WTC11 (cell line): ENCODE results near the gene TAOK2. TPM values are rescaled to one million over a fixed set of nuclear protein-coding genes. Genes with fewer than 3 reads are reported as not detected.

Experiments
- ATAC-seq: fragments of 200-7000 bp; cut with Tn5 transposase; 2 replicates; pipeline ENCODE4 v1.10.0; 2021; ENCODE audit warnings: mild to moderate bottlenecking, moderate library complexity
- CTCF ChIA-PET: fragments of 300-600 bp; sonication (Branson Sonifier 250); formaldehyde crosslinking; loops from one replicate; lab custom pipeline; 2021; ENCODE audit warnings: antibody characterized with exemption; lab: Charles Lee
- POLR2A ChIA-PET: fragments of 350-600 bp; sonication (Branson Sonifier 250); formaldehyde crosslinking; loops from one replicate; lab custom pipeline; 2021; ENCODE audit warnings: antibody characterized with exemption; lab: Charles Lee
- DNase-seq: peaks from one replicate; pipeline ENCODE4 v3.0.0; 2021; ENCODE audit warnings: low spot score
- H3K27ac Mint-ChIP-seq: 2 replicates; pipeline ENCODE4 v1.8.0; 2021; ENCODE audit warnings: mixed read lengths
- H3K27me3 Mint-ChIP-seq: 2 replicates; pipeline ENCODE4 v1.8.0; 2021; ENCODE audit warnings: low read depth, mild to moderate bottlenecking, moderate library complexity, mixed read lengths
- H3K36me3 Mint-ChIP-seq: 2 replicates; pipeline ENCODE4 v1.8.0; 2021; ENCODE audit warnings: mixed read lengths
- H3K4me1 Mint-ChIP-seq: 2 replicates; pipeline ENCODE4 v1.8.0; 2022; ENCODE audit warnings: mixed read lengths
- H3K4me3 Mint-ChIP-seq: 2 replicates; pipeline ENCODE4 v1.8.0; 2021; ENCODE audit warnings: mild to moderate bottlenecking, moderate library complexity, mixed read lengths
- H3K9me3 Mint-ChIP-seq: 2 replicates; pipeline ENCODE4 v1.8.0; 2021; ENCODE audit warnings: mixed read lengths
- EMX1 ChIP-seq: fragments of 250-450 bp; sonication (Bioruptor Pico); IDR thresholded peaks from 2 replicates; pipeline ENCODE4 v1.8.0; 2021; ENCODE audit warnings: mild to moderate bottlenecking
- FOXP4 ChIP-seq: sonication (generic); formaldehyde crosslinking; IDR thresholded peaks from 2 replicates; pipeline ENCODE4 v1.8.0; 2022; ENCODE audit warnings: mild to moderate bottlenecking, missing genetic modification reagents
- NFE2L1 ChIP-seq: sonication (generic); formaldehyde crosslinking; IDR thresholded peaks from 2 replicates; pipeline ENCODE4 v1.8.1; 2023; ENCODE audit warnings: missing genetic modification reagents
- PRDM15 ChIP-seq: sonication (generic); formaldehyde crosslinking; IDR thresholded peaks from 2 replicates; pipeline ENCODE4 v1.8.0; 2022; ENCODE audit warnings: missing genetic modification reagents
- RELA ChIP-seq: sonication (generic); formaldehyde crosslinking; IDR thresholded peaks from 2 replicates; pipeline ENCODE4 v1.8.1; 2022; ENCODE audit warnings: missing genetic modification reagents, mild to moderate bottlenecking, borderline replicate concordance
- SP1 ChIP-seq: sonication (generic); formaldehyde crosslinking; conservative IDR thresholded peaks from 2 replicates; pipeline ENCODE4 v1.8.1; 2022; ENCODE audit warnings: missing genetic modification reagents
- TCF7 ChIP-seq: sonication (generic); formaldehyde crosslinking; IDR thresholded peaks from 2 replicates; pipeline ENCODE4 v1.8.0; 2022; ENCODE audit warnings: mild to moderate bottlenecking, low read depth, missing genetic modification reagents, moderate library complexity
- USF1 ChIP-seq: sonication (generic); formaldehyde crosslinking; IDR thresholded peaks from 2 replicates; pipeline ENCODE4 v1.8.0; 2022; ENCODE audit warnings: mild to moderate bottlenecking, missing genetic modification reagents
- ZNF263 ChIP-seq: sonication (generic); formaldehyde crosslinking; IDR thresholded peaks from 2 replicates; pipeline ENCODE4 v1.8.1; 2022; ENCODE audit warnings: low read depth, mild to moderate bottlenecking, moderate library complexity, missing genetic modification reagents
- ZNF423 ChIP-seq: fragments of 250-450 bp; sonication (Bioruptor Pico); IDR thresholded peaks from 2 replicates; pipeline ENCODE4 v2.1.2; 2022; ENCODE audit warnings: mild to moderate bottlenecking, moderate library complexity
- ZNF671 ChIP-seq: fragments of 250-450 bp; sonication (Bioruptor Pico); IDR thresholded peaks from 2 replicates; pipeline ENCODE4 v1.8.0; 2021; ENCODE audit warnings: mild to moderate bottlenecking
- total RNA-seq: library from RNA; stranded (reverse); gene quantifications from 3 replicates; pipeline ENCODE4 v1.2.3, GENCODE V29; 2021
- TF ChIP-seq, protein P1 (sequence below): fragments of 200-600 bp; IDR thresholded peaks from 2 replicates; pipeline ENCODE4 v1.8.0; 2022; ENCODE audit warnings: antibody characterized with exemption
- TF ChIP-seq, protein P2 (sequence below): sonication (generic); formaldehyde crosslinking; conservative IDR thresholded peaks from 2 replicates; pipeline ENCODE4 v1.8.1; 2023; ENCODE audit warnings: mild to moderate bottlenecking, low read depth, missing genetic modification reagents, moderate library complexity
- TF ChIP-seq, protein P3 (sequence below): sonication (generic); formaldehyde crosslinking; IDR thresholded peaks from 2 replicates; pipeline ENCODE4 v1.8.0; 2023; ENCODE audit warnings: mild to moderate bottlenecking, missing genetic modification reagents
- TF ChIP-seq, protein P4 (sequence below): sonication (generic); formaldehyde crosslinking; IDR thresholded peaks from 2 replicates; pipeline ENCODE4 v1.8.1; 2023; ENCODE audit warnings: mild to moderate bottlenecking, missing genetic modification reagents, moderate library complexity
- TF ChIP-seq, protein P5 (sequence below): sonication (generic); formaldehyde crosslinking; IDR thresholded peaks from 2 replicates; pipeline ENCODE4 v1.8.1; 2022; ENCODE audit warnings: low read depth, mild to moderate bottlenecking, moderate library complexity, missing genetic modification reagents, borderline replicate concordance

The TAOK2 gene
- total RNA-seq, 1 experiment from 2014 or later: 42.4 TPM

GRCh38 chr16:30005341-30006094 is 31.9 kb downstream of the TAOK2 start:
- Mint-ChIP-seq H3K4me1 (peaks cover 16% of the 10 kb centered on the region), H3K4me3 (no peak overlapping the region)
- DNase-seq: no peak
- TF ChIP-seq, protein P1, sequence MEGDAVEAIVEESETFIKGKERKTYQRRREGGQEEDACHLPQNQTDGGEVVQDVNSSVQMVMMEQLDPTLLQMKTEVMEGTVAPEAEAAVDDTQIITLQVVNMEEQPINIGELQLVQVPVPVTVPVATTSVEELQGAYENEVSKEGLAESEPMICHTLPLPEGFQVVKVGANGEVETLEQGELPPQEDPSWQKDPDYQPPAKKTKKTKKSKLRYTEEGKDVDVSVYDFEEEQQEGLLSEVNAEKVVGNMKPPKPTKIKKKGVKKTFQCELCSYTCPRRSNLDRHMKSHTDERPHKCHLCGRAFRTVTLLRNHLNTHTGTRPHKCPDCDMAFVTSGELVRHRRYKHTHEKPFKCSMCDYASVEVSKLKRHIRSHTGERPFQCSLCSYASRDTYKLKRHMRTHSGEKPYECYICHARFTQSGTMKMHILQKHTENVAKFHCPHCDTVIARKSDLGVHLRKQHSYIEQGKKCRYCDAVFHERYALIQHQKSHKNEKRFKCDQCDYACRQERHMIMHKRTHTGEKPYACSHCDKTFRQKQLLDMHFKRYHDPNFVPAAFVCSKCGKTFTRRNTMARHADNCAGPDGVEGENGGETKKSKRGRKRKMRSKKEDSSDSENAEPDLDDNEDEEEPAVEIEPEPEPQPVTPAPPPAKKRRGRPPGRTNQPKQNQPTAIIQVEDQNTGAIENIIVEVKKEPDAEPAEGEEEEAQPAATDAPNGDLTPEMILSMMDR: peak; percentile 50; the same call in 1 of the 2 replicates
- TF ChIP-seq, protein P2, sequence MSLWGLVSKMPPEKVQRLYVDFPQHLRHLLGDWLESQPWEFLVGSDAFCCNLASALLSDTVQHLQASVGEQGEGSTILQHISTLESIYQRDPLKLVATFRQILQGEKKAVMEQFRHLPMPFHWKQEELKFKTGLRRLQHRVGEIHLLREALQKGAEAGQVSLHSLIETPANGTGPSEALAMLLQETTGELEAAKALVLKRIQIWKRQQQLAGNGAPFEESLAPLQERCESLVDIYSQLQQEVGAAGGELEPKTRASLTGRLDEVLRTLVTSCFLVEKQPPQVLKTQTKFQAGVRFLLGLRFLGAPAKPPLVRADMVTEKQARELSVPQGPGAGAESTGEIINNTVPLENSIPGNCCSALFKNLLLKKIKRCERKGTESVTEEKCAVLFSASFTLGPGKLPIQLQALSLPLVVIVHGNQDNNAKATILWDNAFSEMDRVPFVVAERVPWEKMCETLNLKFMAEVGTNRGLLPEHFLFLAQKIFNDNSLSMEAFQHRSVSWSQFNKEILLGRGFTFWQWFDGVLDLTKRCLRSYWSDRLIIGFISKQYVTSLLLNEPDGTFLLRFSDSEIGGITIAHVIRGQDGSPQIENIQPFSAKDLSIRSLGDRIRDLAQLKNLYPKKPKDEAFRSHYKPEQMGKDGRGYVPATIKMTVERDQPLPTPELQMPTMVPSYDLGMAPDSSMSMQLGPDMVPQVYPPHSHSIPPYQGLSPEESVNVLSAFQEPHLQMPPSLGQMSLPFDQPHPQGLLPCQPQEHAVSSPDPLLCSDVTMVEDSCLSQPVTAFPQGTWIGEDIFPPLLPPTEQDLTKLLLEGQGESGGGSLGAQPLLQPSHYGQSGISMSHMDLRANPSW (CRISPR knock-in tag): no peak
- TF ChIP-seq, all 79 proteins: peak for 1
- ChIA-PET CTCF (interaction anchor here (0.6 to 2.4 kb wide), 16 partner anchors 8 to 314 kb away, joined by 3 to 24 read pairs (median 4); partner anchors contain the start of genes KIF22, PAGR1, TAOK2 and TLCD3B), POLR2A (no interaction called here)
- Mint-ChIP-seq H3K36me3 (peaks cover 9% of the 10 kb centered on the region), H3K27me3 (peaks cover 10% of the 10 kb centered on the region), H3K9me3 (no peaks in the 10 kb centered on the region), H3K27ac (no peak overlapping the region)
- ATAC-seq: peak; percentile 14

DNA sequence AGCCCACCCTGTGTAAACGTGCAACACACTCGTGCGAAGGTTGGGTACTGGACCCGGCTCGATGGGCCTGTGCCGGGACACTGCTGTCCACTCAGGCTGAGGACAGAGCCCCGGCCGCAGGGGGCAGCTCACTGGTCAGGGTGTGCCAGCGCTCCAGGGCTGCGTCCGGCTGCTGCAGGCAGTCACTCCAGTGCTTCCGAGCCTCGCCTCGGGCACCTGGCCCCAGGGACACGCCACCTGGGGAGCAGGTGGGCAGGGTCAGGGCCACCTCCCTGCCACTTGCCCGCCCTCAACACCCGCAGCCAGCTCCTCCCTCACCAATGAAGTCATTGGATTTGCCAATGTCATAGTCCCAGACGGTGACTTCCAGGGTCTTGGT is 32.4 kb downstream of the TAOK2 start:
- POLR2A ChIA-PET: no interaction called here
- TF ChIP-seq, protein P3, sequence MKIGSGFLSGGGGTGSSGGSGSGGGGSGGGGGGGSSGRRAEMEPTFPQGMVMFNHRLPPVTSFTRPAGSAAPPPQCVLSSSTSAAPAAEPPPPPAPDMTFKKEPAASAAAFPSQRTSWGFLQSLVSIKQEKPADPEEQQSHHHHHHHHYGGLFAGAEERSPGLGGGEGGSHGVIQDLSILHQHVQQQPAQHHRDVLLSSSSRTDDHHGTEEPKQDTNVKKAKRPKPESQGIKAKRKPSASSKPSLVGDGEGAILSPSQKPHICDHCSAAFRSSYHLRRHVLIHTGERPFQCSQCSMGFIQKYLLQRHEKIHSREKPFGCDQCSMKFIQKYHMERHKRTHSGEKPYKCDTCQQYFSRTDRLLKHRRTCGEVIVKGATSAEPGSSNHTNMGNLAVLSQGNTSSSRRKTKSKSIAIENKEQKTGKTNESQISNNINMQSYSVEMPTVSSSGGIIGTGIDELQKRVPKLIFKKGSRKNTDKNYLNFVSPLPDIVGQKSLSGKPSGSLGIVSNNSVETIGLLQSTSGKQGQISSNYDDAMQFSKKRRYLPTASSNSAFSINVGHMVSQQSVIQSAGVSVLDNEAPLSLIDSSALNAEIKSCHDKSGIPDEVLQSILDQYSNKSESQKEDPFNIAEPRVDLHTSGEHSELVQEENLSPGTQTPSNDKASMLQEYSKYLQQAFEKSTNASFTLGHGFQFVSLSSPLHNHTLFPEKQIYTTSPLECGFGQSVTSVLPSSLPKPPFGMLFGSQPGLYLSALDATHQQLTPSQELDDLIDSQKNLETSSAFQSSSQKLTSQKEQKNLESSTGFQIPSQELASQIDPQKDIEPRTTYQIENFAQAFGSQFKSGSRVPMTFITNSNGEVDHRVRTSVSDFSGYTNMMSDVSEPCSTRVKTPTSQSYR: no peak
- TF ChIP-seq FOXP4 (no peak), PRDM15 (no peak), ZNF423 (CRISPR knock-in tag) (no peak), RELA (CRISPR knock-in tag) (no peak), NFE2L1 (CRISPR knock-in tag) (no peak), USF1 (CRISPR knock-in tag) (no peak), ZNF263 (no peak), ZNF671 (CRISPR knock-in tag) (no peak), TCF7 (CRISPR knock-in tag) (no peak), EMX1 (CRISPR knock-in tag) (no peak), SP1 (CRISPR knock-in tag) (no peak)
- TF ChIP-seq, protein P4, sequence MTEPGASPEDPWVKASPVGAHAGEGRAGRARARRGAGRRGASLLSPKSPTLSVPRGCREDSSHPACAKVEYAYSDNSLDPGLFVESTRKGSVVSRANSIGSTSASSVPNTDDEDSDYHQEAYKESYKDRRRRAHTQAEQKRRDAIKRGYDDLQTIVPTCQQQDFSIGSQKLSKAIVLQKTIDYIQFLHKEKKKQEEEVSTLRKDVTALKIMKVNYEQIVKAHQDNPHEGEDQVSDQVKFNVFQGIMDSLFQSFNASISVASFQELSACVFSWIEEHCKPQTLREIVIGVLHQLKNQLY: no peak
- TF ChIP-seq, protein P5, sequence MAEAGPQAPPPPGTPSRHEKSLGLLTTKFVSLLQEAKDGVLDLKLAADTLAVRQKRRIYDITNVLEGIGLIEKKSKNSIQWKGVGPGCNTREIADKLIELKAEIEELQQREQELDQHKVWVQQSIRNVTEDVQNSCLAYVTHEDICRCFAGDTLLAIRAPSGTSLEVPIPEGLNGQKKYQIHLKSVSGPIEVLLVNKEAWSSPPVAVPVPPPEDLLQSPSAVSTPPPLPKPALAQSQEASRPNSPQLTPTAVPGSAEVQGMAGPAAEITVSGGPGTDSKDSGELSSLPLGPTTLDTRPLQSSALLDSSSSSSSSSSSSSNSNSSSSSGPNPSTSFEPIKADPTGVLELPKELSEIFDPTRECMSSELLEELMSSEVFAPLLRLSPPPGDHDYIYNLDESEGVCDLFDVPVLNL: no peak

More for the DNA sequence above, 32.4 kb downstream of the TAOK2 start:
- Mint-ChIP-seq H3K27me3 (peaks cover 11% of the 10 kb centered on the region), H3K27ac (no peak overlapping the region), H3K9me3 (no peaks in the 10 kb centered on the region), H3K36me3 (peaks cover 9% of the 10 kb centered on the region), H3K4me1 (peaks cover 15% of the 10 kb centered on the region), H3K4me3 (no peak overlapping the region)
- no peak for DNase-seq
- no peak for ATAC-seq
- CTCF ChIA-PET: interaction anchor here (0.6 to 2.4 kb wide), 15 partner anchors 8 to 315 kb away, joined by 3 to 24 read pairs (median 4); partner anchors contain the start of genes KIF22, PAGR1, TAOK2 and TLCD3B
